Astrocyte of the spinal cord (primary cell): ENCODE data around the gene ULBP1.
"Not testable (repeated sequence)": the region's sequence is repeated elsewhere in the genome, so short reads cannot be mapped to it uniquely, and the experiment has no call there.

Experiments used
- DNase-seq: peaks from one replicate; pipeline ENCODE4 v3.0.0; 2011; ENCODE audit warnings: low read depth, low spot score
- H3K4me3 ChIP-seq: 2 replicates; pipeline ENCODE4 v1.5.1; 2011; ENCODE audit warnings: low read depth, mild to moderate bottlenecking, low read length, moderate library complexity
- in situ Hi-C: cut with HindIII; loops from 2 replicates; pipeline ENCODE4 v1.10.0; 2017; ENCODE audit warnings: low sequenced_read_pairs
- TF ChIP-seq, protein P1 (sequence below): IDR thresholded peaks from 2 replicates; pipeline ENCODE4 v1.5.1; 2012; ENCODE audit warnings: low read depth, mild to moderate bottlenecking, low read length, inconsistent platforms

Gene ULBP1

DNA sequence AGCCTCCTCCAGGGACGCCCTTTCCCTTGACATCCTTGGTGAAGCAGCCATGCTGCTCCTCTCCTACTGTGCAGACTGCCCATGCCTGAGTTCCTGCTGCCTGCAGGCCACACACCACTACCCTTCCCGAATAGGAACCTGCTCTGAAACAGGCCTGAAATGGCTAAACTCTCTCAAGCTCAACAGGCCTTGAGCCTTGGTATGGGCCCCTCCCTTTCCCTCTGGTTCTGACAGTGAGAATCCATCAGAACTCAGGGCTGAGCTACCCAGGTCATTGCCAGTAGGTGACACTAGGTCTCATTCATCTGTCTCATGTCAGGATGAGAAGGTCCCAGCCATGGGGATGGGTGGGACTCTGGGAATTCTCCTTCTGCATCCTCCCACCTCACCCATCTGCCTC lies 35.9 kb downstream of the ULBP1 start:
- TF ChIP-seq, protein P1, sequence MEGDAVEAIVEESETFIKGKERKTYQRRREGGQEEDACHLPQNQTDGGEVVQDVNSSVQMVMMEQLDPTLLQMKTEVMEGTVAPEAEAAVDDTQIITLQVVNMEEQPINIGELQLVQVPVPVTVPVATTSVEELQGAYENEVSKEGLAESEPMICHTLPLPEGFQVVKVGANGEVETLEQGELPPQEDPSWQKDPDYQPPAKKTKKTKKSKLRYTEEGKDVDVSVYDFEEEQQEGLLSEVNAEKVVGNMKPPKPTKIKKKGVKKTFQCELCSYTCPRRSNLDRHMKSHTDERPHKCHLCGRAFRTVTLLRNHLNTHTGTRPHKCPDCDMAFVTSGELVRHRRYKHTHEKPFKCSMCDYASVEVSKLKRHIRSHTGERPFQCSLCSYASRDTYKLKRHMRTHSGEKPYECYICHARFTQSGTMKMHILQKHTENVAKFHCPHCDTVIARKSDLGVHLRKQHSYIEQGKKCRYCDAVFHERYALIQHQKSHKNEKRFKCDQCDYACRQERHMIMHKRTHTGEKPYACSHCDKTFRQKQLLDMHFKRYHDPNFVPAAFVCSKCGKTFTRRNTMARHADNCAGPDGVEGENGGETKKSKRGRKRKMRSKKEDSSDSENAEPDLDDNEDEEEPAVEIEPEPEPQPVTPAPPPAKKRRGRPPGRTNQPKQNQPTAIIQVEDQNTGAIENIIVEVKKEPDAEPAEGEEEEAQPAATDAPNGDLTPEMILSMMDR, result no peak
- H3K4me3 ChIP-seq, result no peak overlapping the region
- in situ Hi-C loops, result no loop called here
- no peak for DNase-seq

DNA sequence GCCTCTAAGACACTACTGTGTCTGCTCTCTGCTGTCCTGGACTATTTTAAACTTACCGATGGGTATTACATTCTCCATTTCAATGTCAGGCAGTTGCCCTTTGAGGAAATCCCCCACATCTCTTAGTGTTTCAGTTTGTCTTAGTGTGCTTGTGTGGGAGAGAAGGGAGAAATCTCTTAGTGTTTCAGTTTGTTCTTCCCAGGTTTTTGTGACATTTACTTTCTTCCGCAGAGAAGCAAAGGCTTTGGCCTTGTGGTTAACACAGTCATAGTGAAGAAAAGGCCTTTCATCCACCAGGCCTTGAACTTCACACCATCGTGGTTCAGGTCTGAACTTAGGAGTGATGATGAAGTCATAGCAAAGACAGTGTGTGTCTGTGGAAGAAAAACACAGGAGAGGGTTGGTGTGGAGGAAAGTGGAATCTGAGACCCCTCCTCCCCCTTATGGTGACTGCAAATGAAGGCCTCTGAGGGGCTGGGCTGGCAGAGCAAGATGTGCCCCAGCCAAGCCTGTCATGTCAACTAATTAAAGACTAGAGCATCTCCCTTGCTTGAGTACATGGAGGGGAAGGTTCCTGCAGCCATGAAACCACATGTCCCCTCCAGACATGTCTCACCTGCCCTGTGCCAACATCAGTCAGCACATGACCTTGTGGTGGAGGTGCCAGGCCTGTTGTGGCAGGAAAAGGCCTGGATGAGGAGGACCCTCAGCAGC lies 37.7 kb downstream of the ULBP1 start:
- DNase-seq, result no peak
- in situ Hi-C loops, result no loop called here
- TF ChIP-seq, protein P1, result no peak
- no peak overlapping the region for H3K4me3 ChIP-seq

DNA sequence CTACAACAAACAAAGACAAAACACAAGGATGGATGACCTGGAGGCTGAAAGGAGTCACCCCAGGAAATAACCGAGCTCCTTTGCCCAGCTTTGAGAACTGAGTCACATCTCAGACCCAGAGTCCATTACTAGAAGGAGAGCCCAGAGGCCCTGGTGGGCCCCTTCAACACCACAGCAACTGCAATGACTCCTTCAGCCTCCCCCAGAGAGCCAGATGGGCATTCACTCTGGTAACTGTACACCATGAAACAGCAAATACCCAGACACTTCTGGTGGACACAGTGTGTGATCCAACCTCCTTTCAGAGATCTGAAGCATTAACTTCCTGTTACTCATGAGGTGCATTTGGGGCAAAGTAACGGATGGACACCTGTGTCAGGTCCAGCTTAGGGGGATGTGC lies 39.0 kb downstream of the ULBP1 start:
- in situ Hi-C loops, result no loop called here
- no peak overlapping the region for H3K4me3 ChIP-seq
- DNase-seq, result no peak
- TF ChIP-seq, protein P1, result no peak

DNA sequence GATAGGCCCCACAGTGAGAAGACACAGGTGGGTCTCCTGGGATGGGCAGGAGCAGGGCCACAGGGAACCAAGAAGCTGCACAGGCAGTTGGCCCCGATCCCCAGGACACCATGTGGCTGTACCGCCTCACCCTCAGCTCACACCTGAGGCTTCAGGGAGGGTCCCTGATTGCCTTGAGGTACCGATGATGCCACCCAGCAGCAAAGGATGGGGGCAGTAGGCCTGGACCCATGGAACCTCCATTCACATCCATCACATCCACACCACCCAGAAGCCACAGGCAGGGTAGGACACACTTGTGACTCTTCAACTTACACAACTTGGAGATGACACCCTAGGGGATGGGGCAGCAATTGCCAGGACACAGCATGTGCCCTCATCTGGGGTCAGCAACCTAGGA lies 39.9 kb downstream of the ULBP1 start:
- DNase-seq, H3K4me3 ChIP-seq, in situ Hi-C loops: not testable (repeated sequence)

DNA sequence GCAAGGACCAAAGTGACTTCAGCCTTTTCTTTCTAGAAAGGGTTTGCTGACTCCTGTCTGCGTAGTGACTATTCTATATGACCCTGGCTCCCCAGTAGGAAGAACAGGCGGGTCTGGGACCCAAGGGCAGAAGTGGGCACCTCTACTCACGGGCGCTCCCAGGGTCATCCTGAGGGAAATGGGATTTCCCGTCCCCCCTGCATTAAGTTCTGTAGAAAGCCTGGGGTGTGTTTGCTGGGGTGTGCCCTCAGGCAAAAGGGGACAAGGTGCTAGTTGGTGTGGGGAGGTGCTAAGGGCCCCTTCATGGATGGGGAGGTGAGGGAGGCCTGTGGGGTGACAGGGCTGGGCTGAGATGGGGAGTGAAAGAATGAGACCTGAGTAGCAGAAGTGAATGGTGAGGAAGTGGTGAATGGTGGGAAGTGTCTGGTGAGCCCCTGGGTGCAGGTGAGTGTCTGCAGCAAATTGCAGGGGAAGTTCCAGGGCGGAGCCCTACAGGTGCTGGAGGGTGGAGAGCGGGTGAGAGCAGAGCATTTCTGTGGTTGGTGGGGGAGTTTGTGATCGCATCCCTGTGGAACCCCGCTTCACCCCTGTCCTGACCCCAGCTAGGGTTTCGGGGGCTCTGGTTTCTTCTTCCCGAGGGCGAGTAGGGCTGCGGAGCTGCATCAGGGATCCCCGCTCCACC lies 40.5 kb downstream of the ULBP1 start:
- peak overlapping the region; percentile 68 for H3K4me3 ChIP-seq
- TF ChIP-seq, protein P1, result no peak
- in situ Hi-C loops, result no loop called here
- DNase-seq, result no peak

DNA sequence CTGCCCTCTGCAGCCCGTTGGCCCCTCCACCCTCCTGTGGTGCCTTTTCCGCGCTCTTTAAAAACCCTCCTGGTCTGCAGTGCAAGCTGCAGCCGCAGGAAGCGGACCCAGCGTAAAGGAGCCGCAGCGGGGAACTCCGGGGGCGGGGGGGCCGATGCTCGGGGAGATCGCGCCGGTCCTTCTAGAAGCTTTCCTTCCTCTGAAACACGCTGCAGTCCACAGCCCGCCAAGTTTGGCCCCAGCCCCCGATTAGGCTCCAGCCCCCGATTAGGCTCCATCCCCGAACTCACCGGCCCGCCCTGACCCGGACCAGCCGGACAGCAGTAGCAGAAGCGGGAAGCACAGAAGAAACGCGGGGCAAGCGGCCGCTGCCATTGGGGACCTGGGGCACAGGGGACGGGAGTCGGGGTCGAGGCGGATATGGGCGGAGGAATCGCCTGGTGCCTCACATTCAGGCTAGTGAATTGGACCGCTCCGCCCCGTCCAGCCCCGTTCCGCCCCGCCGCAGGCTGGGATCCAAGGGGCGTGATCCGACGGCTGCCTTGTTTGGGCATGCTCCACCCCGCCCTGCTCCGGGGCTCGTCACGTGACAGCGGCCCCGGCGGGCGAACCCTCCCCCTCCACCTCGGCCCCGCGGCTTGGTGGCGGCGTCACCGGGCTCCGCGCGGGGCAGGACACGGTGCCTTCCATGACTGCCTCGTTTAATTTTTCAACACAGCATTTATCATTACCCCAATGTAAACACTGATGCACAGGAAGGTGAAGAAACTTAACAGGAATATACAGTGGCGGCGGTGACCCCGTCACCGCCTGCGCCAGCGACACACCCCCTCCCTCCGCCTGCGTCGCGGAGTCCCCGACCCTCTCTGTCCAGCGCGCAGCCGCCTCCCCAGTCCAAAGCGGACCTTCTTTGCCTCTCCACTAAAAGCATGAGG lies 41.3 kb downstream of the ULBP1 start:
- in situ Hi-C loops, result no loop called here
- TF ChIP-seq, protein P1, result no peak
- peak overlapping the region; percentile 68 for H3K4me3 ChIP-seq
- peak; percentile 86 for DNase-seq
